SK-N-SH (cell line): ENCODE results near the gene KLHL30. TPM values are rescaled to one million over a fixed set of nuclear protein-coding genes. Genes with fewer than 3 reads are reported as not detected.

Source experiments
- CTCF ChIA-PET: fragments of 300-600, 350-600 bp; formaldehyde crosslinking; extraction: SDS; loops from one replicate; lab custom pipeline; 2021; lab: Yijun Ruan, JAX
- POLR2A ChIA-PET: fragments of 350-600 bp; sonication (Branson Sonifier 250); formaldehyde crosslinking; extraction: SDS; loops from one replicate; lab custom pipeline; 2020; ENCODE audit warnings: antibody characterized with exemption, inconsistent platforms; lab: Yijun Ruan, JAX
- DNase-seq: peaks from one replicate; pipeline ENCODE4 v3.0.0; 2012
- H2AFZ ChIP-seq: fragments of 200-600 bp; sonication (generic); 2 replicates; pipeline ENCODE4 v1.8.1; 2016; ENCODE audit warnings: antibody characterized with exemption, mild to moderate bottlenecking, low read depth
- H3F3A ChIP-seq: fragments of 200-600 bp; sonication (generic); replicated peaks from 2 replicates; pipeline ENCODE3; 2016; ENCODE audit warnings: antibody characterized with exemption, mild to moderate bottlenecking; ENCODE audit not compliant: insufficient read depth
- H3K27ac ChIP-seq, 2 experiments: fragments of 200-500 bp in 1 of 2; fragments of 200-600 bp in 1 of 2; sonication (Bioruptor generic) in 1 of 2; sonication (generic), shearing (Covaris generic) in 1 of 2; 2 replicates each; pipeline versions ENCODE4 v1.5.1 to v1.6.1; 2014 to 2016; ENCODE audit warnings: low read depth in 2 of 2, inconsistent platforms in 1 of 2, low read length in 1 of 2, mild to moderate bottlenecking in 1 of 2, mixed read lengths in 1 of 2
- H3K27me3 ChIP-seq: fragments of 200-600 bp; sonication (generic), shearing (Covaris generic); 2 replicates; pipeline ENCODE4 v1.6.1; 2016; ENCODE audit warnings: mixed run types; ENCODE audit not compliant: insufficient read depth
- H3K36me3 ChIP-seq, 2 experiments: fragments of 200-500 bp in 1 of 2; fragments of 200-600 bp in 1 of 2; sonication (Bioruptor generic) in 1 of 2; sonication (generic) in 1 of 2; replicated peaks in 1 of 2; 2 replicates each; pipeline versions ENCODE3 to v1.5.1; 2014 to 2016; ENCODE audit warnings: low read length in 1 of 2, mild to moderate bottlenecking in 1 of 2; ENCODE audit not compliant: insufficient read depth in 2 of 2, control insufficient read depth in 1 of 2
- H3K4me1 ChIP-seq, 2 experiments: fragments of 200-500 bp in 1 of 2; fragments of 200-600 bp in 1 of 2; sonication (Bioruptor generic) in 1 of 2; sonication (generic), shearing (Covaris generic) in 1 of 2; 2 replicates each; pipeline versions ENCODE4 v1.5.1 to v1.6.1; 2014 to 2016; ENCODE audit warnings: low read depth in 1 of 2, low read length in 1 of 2, mixed run types in 1 of 2; ENCODE audit not compliant: insufficient read depth in 2 of 2, control insufficient read depth in 1 of 2
- H3K4me2 ChIP-seq: fragments of 200-600 bp; sonication (generic), shearing (Covaris generic); 2 replicates; pipeline ENCODE4 v1.6.1; 2017; ENCODE audit warnings: mixed run types
- H3K4me3 ChIP-seq, 2 experiments: fragments of 200-500 bp in 1 of 2; fragments of 200-600 bp in 1 of 2; sonication (Bioruptor generic) in 1 of 2; sonication (generic), shearing (Covaris generic) in 1 of 2; 2 replicates each; pipeline versions ENCODE4 v1.5.1 to v1.8.1; 2014 to 2016; ENCODE audit warnings: low read depth in 2 of 2, inconsistent platforms in 1 of 2, low read length in 1 of 2, mild to moderate bottlenecking in 1 of 2, mixed read lengths in 1 of 2, moderate library complexity in 1 of 2
- H3K79me2 ChIP-seq: fragments of 200-600 bp; sonication (generic); 2 replicates; pipeline ENCODE4 v1.8.1; 2017; ENCODE audit warnings: mild to moderate bottlenecking; ENCODE audit not compliant: insufficient read depth
- H3K9ac ChIP-seq: fragments of 200-600 bp; sonication (generic); 2 replicates; pipeline ENCODE4 v1.6.1; 2017; ENCODE audit warnings: mixed run types
- H3K9me2 ChIP-seq: fragments of 200-600 bp; sonication (generic); 2 replicates; pipeline ENCODE4 v1.6.1; 2017; ENCODE audit warnings: mixed run types
- H3K9me3 ChIP-seq: fragments of 200-600 bp; sonication (generic); 2 replicates; pipeline ENCODE4 v1.6.1; 2017; ENCODE audit warnings: mixed run types, mild to moderate bottlenecking, moderate library complexity
- H4K20me1 ChIP-seq: fragments of 200-600 bp; sonication (generic); 2 replicates; pipeline ENCODE4 v1.6.1; 2017; ENCODE audit warnings: mild to moderate bottlenecking, mixed run types; ENCODE audit not compliant: insufficient read depth
- EP300 ChIP-seq, 2 experiments: IDR thresholded peaks; 2 replicates each; pipeline versions ENCODE4 v1.4.0 to v1.6.1; 2012; ENCODE audit warnings: borderline replicate concordance in 1 of 2, low read depth in 1 of 2, low read length in 1 of 2
- FOSL2 ChIP-seq: IDR thresholded peaks from 2 replicates; pipeline ENCODE4 v1.4.0; 2012; ENCODE audit warnings: low read depth, mild to moderate bottlenecking, moderate library complexity, borderline replicate concordance
- FOXM1 ChIP-seq: IDR thresholded peaks from 2 replicates; pipeline ENCODE4 v1.4.0; 2012; ENCODE audit warnings: low read depth, mild to moderate bottlenecking
- IRF3 ChIP-seq: fragments of 150-350 bp; IDR thresholded peaks from 2 replicates; pipeline ENCODE4 v1.6.1; 2016; ENCODE audit warnings: mild to moderate bottlenecking, low read depth, low read length
- MEF2A ChIP-seq: IDR thresholded peaks from 2 replicates; pipeline ENCODE4 v1.4.0; 2012; ENCODE audit warnings: low read depth, borderline replicate concordance
- MXI1 ChIP-seq: IDR thresholded peaks from 2 replicates; pipeline ENCODE4 v1.6.1; 2012; ENCODE audit warnings: mild to moderate bottlenecking, low read depth, low read length, improper control_type of control experiment
- NRF1 ChIP-seq: IDR thresholded peaks from 2 replicates; pipeline ENCODE4 v1.6.1; 2012; ENCODE audit warnings: low read depth, mild to moderate bottlenecking, low read length
- RCOR1 ChIP-seq: fragments of 150-350 bp; IDR thresholded peaks from 2 replicates; pipeline ENCODE4 v1.6.1; 2017; ENCODE audit warnings: antibody characterized with exemption, low read length
- RXRA ChIP-seq: IDR thresholded peaks from 2 replicates; pipeline ENCODE4 v1.4.0; 2012; ENCODE audit warnings: low read depth, mild to moderate bottlenecking, borderline replicate concordance
- SMC3 ChIP-seq: IDR thresholded peaks from 2 replicates; pipeline ENCODE4 v1.6.1; 2012; ENCODE audit warnings: low read depth, low read length, improper control_type of control experiment
- TCF12 ChIP-seq: IDR thresholded peaks from 2 replicates; pipeline ENCODE4 v1.4.0; 2012
- WGBS: methylation state at CpG from one replicate; pipeline ENCODE4 v1.1.6; 2017; ENCODE audit warnings: low lambda C conversion rate; 5-methylcytosine and 5-hydroxymethylcytosine counted together
- polyA plus RNA-seq, 3 experiments: library from polyadenylated mRNA; depleted of rRNA; stranded (reverse); fragments of >200 nt; gene quantifications; 2 replicates each; pipeline ENCODE4 v1.2.3, GENCODE V29; 2012

Gene KLHL30
- polyA plus RNA-seq, 1 of the 3 experiments (the other 2 are of a cell fraction): not detected

GRCh38 chr2:238136820-238137537 is 1.5 kb upstream of the KLHL30 start:
- Histone ChIP-seq H3K27ac (no peak overlapping the region), H3F3A (no peaks in the 10 kb centered on the region), H3K9me2 (no peaks in the 10 kb centered on the region), H3K27me3 (no peaks in the 10 kb centered on the region), H3K4me2 (no peak overlapping the region), H3K79me2 (no peaks in the 10 kb centered on the region), H2AFZ (no peak overlapping the region), H3K4me1 (peaks cover 0 to 3% of the 10 kb centered on the region in 2 experiments; a peak in 1 of 4 replicates), H3K36me3 (no peaks in the 10 kb centered on the region), H3K9ac (no peak overlapping the region), H4K20me1 (no peaks in the 10 kb centered on the region), H3K4me3 (no peak overlapping the region), H3K9me3 (no peaks in the 10 kb centered on the region)
- ChIA-PET CTCF (interaction anchor here (0.6 to 1.4 kb wide), 3 partner anchors 11 to 846 kb away, joined by 3 read pairs; no protein-coding TSS in a partner anchor), POLR2A (no interaction called here)
- no peak for DNase-seq
- TF ChIP-seq IRF3: no peak
- TF ChIP-seq EP300 (IDR thresholded peaks at IDR 0.05; ENCODE audit: borderline replicate concordance in 1 of 2, low read depth in 1 of 2, low read length in 1 of 2): no peak
- no peak for TF ChIP-seq RXRA
- TF ChIP-seq RCOR1: no peak
- TF ChIP-seq TCF12: no peak
- TF ChIP-seq MXI1: no peak
- WGBS: 85% methylated on average over 9 of the region's 14 CpGs

GRCh38 chr2:238137885-238138284 is 583 bp upstream of the KLHL30 start:
- H3K27ac ChIP-seq: no peak overlapping the region
- H3K27me3 ChIP-seq: no peaks in the 10 kb centered on the region
- TF ChIP-seq FOSL2 (no peak), SMC3 (no peak), TCF12 (no peak), NRF1 (no peak), MEF2A (no peak), FOXM1 (no peak)
- no peak overlapping the region for H3K4me2 ChIP-seq
- no peaks in the 10 kb centered on the region for H3F3A ChIP-seq
- H2AFZ ChIP-seq: no peak overlapping the region
- H4K20me1 ChIP-seq: no peaks in the 10 kb centered on the region
- WGBS: 91% methylated on average over 13 of the region's 13 CpGs
- H3K36me3 ChIP-seq: no peaks in the 10 kb centered on the region
- H3K79me2 ChIP-seq: no peaks in the 10 kb centered on the region
- no peak for DNase-seq
- no peaks in the 10 kb centered on the region for H3K9me3 ChIP-seq
- H3K9me2 ChIP-seq: no peaks in the 10 kb centered on the region
- ChIA-PET CTCF (interaction anchor here (0.6 to 1.4 kb wide), 3 partner anchors 10 to 847 kb away, joined by 3 read pairs; no protein-coding TSS in a partner anchor), POLR2A (no interaction called here)
- no peak overlapping the region for H3K4me3 ChIP-seq
- no peak overlapping the region for H3K9ac ChIP-seq
- H3K4me1 ChIP-seq: peaks cover 0 to 5% of the 10 kb centered on the region in 2 experiments; a peak in 1 of 4 replicates
